Measurements from ENCODE around the gene KCNIP3.
"Not testable (repeated sequence)": the region's sequence is repeated elsewhere in the genome, so short reads cannot be mapped to it uniquely, and the experiment has no call there.

Gene KCNIP3

GRCh38 chr2:95349568-95350322 lies 52.6 kb downstream of the KCNIP3 start:
- DNase-seq, result no peak

DNA sequence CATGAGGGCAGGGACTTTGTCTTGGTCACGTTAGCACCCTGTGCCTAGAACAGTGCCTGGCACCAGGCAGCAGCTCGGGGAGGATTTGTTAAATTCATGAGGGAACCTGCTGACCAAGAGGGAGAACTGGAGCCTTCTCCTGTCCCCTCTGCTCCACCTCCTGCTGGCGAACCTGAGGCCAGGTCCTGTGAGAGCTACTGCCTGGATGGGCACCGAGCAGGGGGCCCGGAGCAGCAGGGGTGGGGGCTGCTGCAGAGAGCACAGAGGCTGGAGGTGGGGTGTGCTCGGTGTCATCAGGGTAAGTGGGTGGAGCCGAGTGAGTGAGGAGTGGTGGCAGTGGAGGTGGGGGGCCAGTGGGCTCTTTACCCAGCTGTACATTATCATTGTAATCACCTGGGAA lies 53.2 kb downstream of the KCNIP3 start:
- no peak for DNase-seq

DNA sequence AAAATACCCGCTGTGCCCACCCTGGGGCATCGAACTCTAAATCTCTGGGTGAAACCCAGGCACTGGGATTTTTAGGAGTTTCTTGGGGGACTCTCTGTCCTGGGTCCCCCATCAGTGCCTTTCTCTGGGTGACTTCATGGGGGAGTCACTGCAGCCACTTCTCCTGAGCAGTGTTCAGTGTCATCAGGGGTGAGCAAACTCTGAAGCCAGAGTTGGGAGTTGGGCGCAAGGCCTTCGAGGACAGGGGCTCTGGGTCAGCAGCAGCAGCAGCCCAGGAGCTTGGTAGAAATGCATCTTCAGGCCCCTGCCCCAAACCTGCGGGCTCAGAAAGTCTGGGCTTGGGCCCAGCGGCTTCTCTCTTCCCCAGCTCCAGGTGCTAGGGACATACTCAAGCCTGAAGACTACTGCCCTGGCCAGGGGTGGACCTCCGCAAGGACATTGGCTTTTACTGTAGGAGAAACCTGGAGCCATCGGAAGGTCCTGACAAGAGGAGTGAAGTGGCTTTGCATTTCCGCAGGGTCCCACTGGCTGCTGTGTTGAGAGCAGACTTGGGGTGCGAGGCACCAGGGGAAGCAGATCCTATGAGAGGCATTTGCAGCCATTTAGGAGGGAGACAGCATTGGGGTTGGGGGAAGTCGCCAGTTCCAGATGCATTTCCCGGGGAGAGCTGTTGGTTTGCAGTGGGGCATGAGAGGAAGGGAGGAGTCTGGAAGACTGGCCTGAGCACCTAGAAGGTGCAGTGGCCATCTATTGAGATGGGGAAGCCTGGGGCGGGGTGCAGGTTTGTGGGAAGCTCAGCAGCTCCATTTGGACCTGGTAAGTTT lies 53.8 kb downstream of the KCNIP3 start:
- no peak for DNase-seq

- DNase-seq, result no peak
Observed at GRCh38 chr2:95351598-95351915, 54.4 kb downstream of the KCNIP3 start.

GRCh38 chr2:95352310-95353054 lies 55.3 kb downstream of the KCNIP3 start:
- DNase-seq, result no peak

- no peak for DNase-seq
Observed at GRCh38 chr2:95353055-95353575, 56.0 kb downstream of the KCNIP3 start.

DNA sequence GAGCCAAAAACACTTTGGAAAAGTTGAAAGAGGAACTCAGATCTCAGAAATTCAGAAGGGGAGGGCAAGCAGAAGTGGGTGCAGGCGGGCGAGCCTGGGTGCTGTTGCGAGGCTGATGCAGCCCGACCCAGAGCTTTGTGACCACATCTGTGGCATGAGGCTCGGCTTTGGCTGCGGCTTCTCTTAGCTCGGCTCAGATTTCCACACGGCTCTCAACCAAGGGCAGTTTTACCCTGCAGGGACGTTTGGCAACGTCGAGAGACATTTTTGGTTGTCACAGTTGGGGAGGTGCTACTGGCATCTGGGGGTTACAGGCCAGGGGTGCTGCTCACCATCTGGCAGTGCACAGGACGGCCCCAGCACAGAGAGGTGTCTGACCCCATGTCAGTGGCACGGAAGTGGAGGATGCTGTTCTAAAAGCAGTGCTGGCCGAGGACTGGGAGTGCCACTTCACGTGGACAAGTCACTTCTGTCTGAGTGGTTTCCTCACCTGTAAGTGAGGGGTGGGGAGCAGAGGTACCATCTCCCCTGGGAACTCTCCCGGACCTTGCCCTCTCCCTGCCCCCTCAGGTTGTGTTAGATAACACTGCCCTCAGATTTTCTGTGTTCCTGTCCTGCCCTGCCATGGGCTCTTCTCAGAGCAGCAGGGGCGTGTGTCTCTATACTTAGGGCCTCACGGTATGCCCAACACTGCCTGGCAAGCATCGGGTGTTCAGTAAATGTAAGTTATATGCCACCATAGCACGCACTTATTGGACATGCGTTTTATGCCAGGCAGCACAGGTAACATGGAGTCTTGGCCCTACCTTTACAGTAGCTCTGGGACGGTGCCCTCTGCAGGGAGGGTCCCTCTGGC lies 56.7 kb downstream of the KCNIP3 start:
- DNase-seq, result no peak

DNA sequence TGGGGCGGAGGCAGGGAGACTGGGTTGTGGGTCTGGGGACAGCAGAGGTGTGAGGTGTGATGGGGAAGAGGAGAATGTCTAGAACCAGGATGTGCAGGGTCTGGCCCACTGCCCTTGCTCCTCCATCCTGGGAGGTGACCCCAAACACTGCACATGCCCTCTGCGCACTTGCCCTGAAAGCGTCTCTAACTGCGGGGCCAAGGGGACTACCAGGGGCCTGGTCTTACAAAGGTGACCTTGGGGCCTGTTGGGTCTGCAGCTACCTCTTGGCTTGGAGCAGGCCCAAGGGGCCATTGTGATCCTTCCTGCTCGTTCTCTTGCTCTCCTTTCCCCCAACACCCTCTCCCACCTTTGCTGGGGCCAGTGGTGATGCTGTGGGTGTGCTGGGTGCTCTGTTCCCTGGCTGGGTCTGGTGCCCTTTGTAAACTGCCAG lies 57.3 kb downstream of the KCNIP3 start:
- DNase-seq, result no peak

DNA sequence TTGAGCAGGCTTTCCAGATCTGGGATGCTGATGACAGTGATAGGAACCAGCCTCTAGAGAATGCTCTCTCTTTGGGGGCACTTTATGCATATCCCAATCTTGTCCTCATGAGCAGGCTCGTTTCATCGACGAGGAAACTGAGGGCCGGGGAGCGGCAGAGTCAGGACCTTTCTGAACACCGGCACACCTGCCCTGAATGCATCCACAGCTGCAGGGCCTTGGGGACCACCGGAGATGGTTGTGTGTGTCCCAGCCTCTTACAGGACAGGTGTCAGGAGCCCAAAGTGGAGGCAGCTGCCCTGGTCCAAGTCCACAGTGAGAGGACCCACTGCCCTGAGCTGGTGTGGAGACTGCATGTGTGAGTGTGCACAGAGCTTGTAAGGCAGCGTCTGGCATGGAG lies 57.8 kb downstream of the KCNIP3 start:
- DNase-seq, result no peak

GRCh38 chr2:95355486-95355885 lies 58.3 kb downstream of the KCNIP3 start:
- not testable (repeated sequence) for DNase-seq

- DNase-seq, result no peak
Observed at GRCh38 chr2:95356821-95357700, 59.9 kb downstream of the KCNIP3 start.

DNA sequence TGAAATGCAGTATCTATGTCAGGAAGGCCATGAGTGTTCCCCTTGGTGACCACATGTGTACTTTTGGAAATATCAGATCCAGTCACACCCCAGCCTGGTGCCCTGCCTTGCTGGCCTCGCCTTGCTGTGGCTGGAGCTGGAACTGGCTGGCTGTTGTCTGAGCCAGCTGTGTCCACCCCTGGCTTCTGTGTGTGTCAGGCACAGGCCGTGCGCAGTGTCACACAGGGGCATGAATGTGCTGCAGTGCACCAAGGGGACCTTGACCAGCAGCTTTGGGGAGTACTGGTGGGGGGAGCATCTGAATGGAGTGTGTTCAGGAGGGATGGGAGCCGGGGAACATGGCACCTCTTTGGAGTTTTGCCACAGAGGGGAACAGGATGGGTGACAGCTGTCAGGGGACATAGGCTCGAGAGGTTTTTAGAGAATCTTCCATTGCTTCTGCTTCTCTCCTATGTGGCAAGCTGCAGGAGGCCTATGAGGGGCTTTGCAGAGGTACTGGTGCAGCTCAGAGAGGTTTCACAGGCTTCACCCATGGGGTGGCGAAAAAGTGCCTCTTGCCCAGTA lies 60.7 kb downstream of the KCNIP3 start:
- no peak for DNase-seq

- no peak for DNase-seq
Observed at GRCh38 chr2:95359031-95359430, 61.9 kb downstream of the KCNIP3 start.

DNA sequence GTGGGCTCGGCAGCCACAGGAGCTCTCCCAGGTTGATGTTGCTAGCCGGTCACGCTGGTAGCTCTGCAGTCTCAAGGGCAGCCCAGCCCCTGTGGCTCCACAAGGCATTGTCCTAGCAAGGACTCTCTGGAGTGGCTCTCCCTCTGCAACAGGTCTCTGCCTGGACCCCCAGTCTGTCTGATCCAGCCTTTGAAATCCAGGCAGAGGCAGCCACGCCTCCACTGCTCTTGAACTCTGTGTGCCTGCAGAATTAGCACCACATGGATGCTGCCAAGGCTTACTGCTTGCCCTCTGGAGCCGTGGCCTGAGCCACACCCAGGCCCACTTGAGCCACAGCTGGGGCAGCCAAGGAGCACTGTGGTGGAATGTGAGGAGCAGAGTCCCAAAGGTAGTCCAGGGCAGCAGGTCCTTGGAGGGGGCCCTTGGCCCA lies 62.4 kb downstream of the KCNIP3 start:
- no peak for DNase-seq

DNA sequence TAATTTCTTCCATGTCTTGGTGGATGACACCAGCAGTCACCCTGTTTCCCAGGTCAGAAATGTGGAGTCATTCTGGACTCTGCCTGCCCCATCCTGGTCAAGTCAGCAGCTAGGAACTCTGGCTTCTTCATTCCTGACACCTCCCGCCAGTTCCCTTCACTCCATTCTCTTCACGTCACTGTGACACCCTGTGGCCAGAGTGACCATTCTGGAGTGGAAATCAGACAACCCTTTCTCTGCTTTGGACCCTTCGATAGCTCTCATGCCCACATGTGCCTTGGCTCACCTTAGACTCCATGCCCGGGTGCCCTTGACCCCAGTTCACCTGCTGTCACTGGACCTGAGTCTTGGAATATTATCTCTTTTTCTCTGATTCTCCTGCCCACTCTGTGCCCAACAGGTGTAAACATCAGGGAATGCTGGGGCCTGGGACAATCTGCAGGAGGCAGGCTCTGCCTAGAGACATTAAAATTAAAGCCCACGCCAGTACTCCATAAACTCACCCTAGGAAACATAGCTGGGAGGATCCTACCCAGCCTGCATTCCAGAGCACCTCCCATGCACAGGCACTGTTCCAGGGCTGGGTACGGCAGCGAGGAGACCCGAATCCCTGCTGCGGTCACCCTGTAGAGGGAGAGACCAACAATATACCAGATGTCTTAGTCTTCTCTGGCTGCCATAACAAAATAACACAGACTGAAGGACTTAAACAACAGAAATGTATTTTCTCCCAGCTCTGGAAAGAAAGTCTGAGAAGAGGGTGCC lies 64.3 kb downstream of the KCNIP3 start:
- no peak for DNase-seq

DNA sequence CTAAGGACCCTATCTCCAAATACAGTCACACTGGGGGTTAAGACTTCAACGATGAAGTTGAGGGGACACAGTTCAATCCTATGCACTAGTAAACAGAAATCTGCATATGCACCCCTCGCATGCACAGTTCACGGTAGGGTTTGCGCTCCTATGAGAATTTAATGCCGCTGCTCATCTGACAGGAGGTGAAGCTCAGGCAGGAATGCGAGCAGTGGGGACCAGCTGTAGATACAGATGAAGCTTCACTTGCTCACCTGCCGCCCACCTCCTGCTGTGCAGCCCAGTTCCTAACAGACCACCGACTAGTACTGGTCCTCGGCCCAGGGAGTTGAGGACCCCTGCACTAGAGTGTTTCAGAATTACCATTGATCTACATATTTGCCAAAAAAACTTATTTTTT lies 65.3 kb downstream of the KCNIP3 start:
- no peak for DNase-seq

GRCh38 chr2:95366514-95366913 lies 69.4 kb downstream of the KCNIP3 start:
- no peak for DNase-seq

- DNase-seq, result no peak
Observed at GRCh38 chr2:95372216-95372829, 75.2 kb downstream of the KCNIP3 start.

DNA sequence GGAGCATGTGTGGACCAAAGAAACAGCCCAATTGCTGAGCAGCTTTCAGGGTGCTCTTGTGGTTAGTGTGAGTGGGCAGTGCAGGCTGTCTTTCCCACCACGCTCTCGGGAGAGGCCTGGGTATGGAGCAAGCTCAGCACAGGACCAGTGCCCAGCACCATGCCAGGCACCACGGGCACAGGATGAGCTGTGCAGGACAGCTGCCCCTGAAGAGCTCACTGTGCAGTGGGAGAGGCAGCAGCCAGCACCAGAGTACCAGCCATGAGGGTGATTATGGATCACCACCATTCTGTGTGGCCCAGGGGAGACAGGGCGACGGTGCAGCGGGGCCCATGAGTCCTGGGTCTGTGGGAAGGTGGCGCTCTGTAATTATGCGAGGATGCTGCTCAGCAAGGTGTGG lies 75.7 kb downstream of the KCNIP3 start:
- no peak for DNase-seq

- no peak for DNase-seq
Observed at GRCh38 chr2:95374029-95374428, 76.9 kb downstream of the KCNIP3 start.

Measured in kidney glomerular epithelial cell (primary cell).